B cell (primary cell): ENCODE results near the gene ETV6. TPM values are rescaled to one million over a fixed set of nuclear protein-coding genes. Genes with fewer than 3 reads are reported as not detected.
A peak's percentile ranks its signal among the peaks of the same experiment; 100 is the strongest.

Experiments
- ATAC-seq: fragments of 200-7000 bp; cut with Tn5 transposase; one replicate; pipeline ENCODE4 v1.10.0; 2021; ENCODE audit warnings: low read depth, mild to moderate bottlenecking, moderate number of reproducible peaks, moderate library complexity
- CTCF ChIA-PET: fragments of 350-600 bp; sonication (Branson Sonifier 250); formaldehyde crosslinking; loops from one replicate; lab custom pipeline; 2021; ENCODE audit warnings: antibody characterized with exemption, inconsistent platforms; lab: Charles Lee
- POLR2A ChIA-PET: fragments of 350-600 bp; sonication (Branson Sonifier 250); formaldehyde crosslinking; loops from one replicate; lab custom pipeline; 2021; ENCODE audit warnings: antibody characterized with exemption; lab: Charles Lee
- DNase-seq: peaks from one replicate; pipeline ENCODE4 v3.0.0; 2013
- H2AFZ ChIP-seq: 2 replicates; pipeline ENCODE4 v1.6.1; 2012; ENCODE audit warnings: mild to moderate bottlenecking, low read depth, low read length; ENCODE audit not compliant: insufficient read depth, poor library complexity, severe bottlenecking
- H3K27ac ChIP-seq, 2 donors: 1 replicate in 1 of 2; 2 replicates in 1 of 2; pipeline ENCODE4 v1.5.1; 2012 to 2013; ENCODE audit warnings: low read length in 2 of 2, mild to moderate bottlenecking in 2 of 2, moderate library complexity in 1 of 2
- H3K27me3 ChIP-seq, 4 experiments: fragments of 200-600 bp in 1 of 4; sonication (generic) in 1 of 4; replicated peaks in 1 of 4; 1 replicate in 2 of 4; 2 replicates in 2 of 4; pipeline versions ENCODE4 v1.6.1 to v1.7.0; 2013 to 2016; ENCODE audit warnings: low read length in 3 of 4, mild to moderate bottlenecking in 2 of 4, mixed read lengths in 1 of 4, moderate library complexity in 1 of 4; ENCODE audit not compliant: insufficient read depth in 4 of 4, control insufficient read depth in 3 of 4; ENCODE audit errors: control extremely low read depth in 1 of 4
- H3K36me3 ChIP-seq, 2 experiments: replicated peaks in 1 of 2; 1 replicate in 1 of 2; 2 replicates in 1 of 2; pipeline versions ENCODE4 v1.6.1 to v1.7.1; 2013; ENCODE audit warnings: low read length in 1 of 2; ENCODE audit not compliant: insufficient read depth in 2 of 2, control insufficient read depth in 1 of 2; ENCODE audit errors: control extremely low read depth in 1 of 2, extremely low read depth in 1 of 2
- H3K4me1 ChIP-seq, 2 donors: fragments of 200-600 bp in 1 of 2; sonication (generic) in 1 of 2; 1 replicate in 1 of 2; 2 replicates in 1 of 2; pipeline versions ENCODE4 v1.5.1 to v1.6.1; 2013 to 2017; ENCODE audit warnings: low read length in 2 of 2; ENCODE audit not compliant: control insufficient read depth in 2 of 2, insufficient read depth in 2 of 2
- H3K4me2 ChIP-seq: replicated peaks from 2 replicates; pipeline ENCODE3; 2012; ENCODE audit warnings: mild to moderate bottlenecking, low read depth, low read length; ENCODE audit not compliant: poor library complexity, severe bottlenecking
- H3K4me3 ChIP-seq, 5 experiments: fragments of 200-600 bp in 1 of 5; sonication (generic) in 1 of 5; 1 replicate in 3 of 5; 2 replicates in 2 of 5; pipeline versions ENCODE4 v1.5.1 to v1.7.0; 2011 to 2016; ENCODE audit warnings: low read length in 4 of 5, mild to moderate bottlenecking in 4 of 5, low read depth in 2 of 5, control low read depth in 1 of 5, moderate library complexity in 1 of 5; ENCODE audit not compliant: insufficient read depth in 1 of 5; ENCODE audit errors: control extremely low read depth in 1 of 5, extremely low read depth in 1 of 5
- H3K79me2 ChIP-seq: fragments of 200-600 bp; sonication (generic); one replicate; pipeline ENCODE4 v1.6.0; 2016; ENCODE audit warnings: low read length; ENCODE audit not compliant: control insufficient read depth, insufficient read depth
- H3K9ac ChIP-seq: fragments of 200-600 bp; sonication (generic); 2 replicates; pipeline ENCODE4 v1.6.1; 2017; ENCODE audit warnings: mild to moderate bottlenecking, low read length, moderate library complexity
- H3K9me3 ChIP-seq, 3 donors: one replicate each; pipeline versions ENCODE4 v1.6.1 to v1.7.1; 2013; ENCODE audit warnings: low read length in 2 of 3; ENCODE audit not compliant: control insufficient read depth in 2 of 3, insufficient read depth in 1 of 3; ENCODE audit errors: control extremely low read depth in 1 of 3
- H4K20me1 ChIP-seq: 2 replicates; pipeline ENCODE4 v1.6.0; 2012; ENCODE audit warnings: mild to moderate bottlenecking, low read length; ENCODE audit not compliant: insufficient read depth, control insufficient read depth, poor library complexity, severe bottlenecking
- H3K27ac Mint-ChIP-seq: one replicate; pipeline ENCODE4 v1.8.0; 2021; ENCODE audit warnings: mixed read lengths
- H3K27me3 Mint-ChIP-seq: one replicate; pipeline ENCODE4 v1.8.0; 2021; ENCODE audit warnings: mixed read lengths
- H3K4me1 Mint-ChIP-seq: one replicate; pipeline ENCODE4 v1.8.0; 2021; ENCODE audit warnings: mixed read lengths
- H3K4me3 Mint-ChIP-seq: one replicate; pipeline ENCODE4 v1.8.0; 2021; ENCODE audit warnings: mixed read lengths
- H3K9me3 Mint-ChIP-seq: one replicate; pipeline ENCODE4 v1.8.0; 2022; ENCODE audit warnings: mixed read lengths; ENCODE audit not compliant: insufficient read depth
- CTCF ChIP-seq: fragments of 200-600 bp; IDR thresholded peaks from one replicate; pipeline ENCODE4 v1.8.0; 2022; ENCODE audit warnings: antibody characterized with exemption, mild to moderate bottlenecking
- EZH2 ChIP-seq: IDR thresholded peaks from 2 replicates; pipeline ENCODE4 v1.6.1; 2012; ENCODE audit warnings: borderline replicate concordance, low read depth, mild to moderate bottlenecking, moderate library complexity, low read length; ENCODE audit not compliant: insufficient read depth, poor library complexity, severe bottlenecking
- WGBS: methylation state at CpG from one replicate; pipeline ENCODE4 v1.1.5; 2013; ENCODE audit warnings: missing lambda C conversion rate; ENCODE audit not compliant: insufficient coverage; 5-methylcytosine and 5-hydroxymethylcytosine counted together
- intact Hi-C: fragments of 100-400 bp; cut with micrococcal nuclease; formaldehyde crosslinking; loops from one replicate; pipeline ENCODE4 v1.10.0; 2022
- polyA plus RNA-seq: library from polyadenylated mRNA; depleted of rRNA; stranded (reverse); fragments of >200 nt; gene quantifications from 2 replicates; pipeline ENCODE4 v1.2.3, GENCODE V29; 2012
- total RNA-seq, 2 donors: library from RNA; stranded (reverse); fragments of 120-200 nt in 1 of 2; gene quantifications; 1 replicate in 1 of 2; 2 replicates in 1 of 2; pipeline versions ENCODE4 v1.2.3 to v1.2.4, GENCODE V29; 2013 to 2022

Gene ETV6
- total and polyA plus RNA-seq, 2 donors (not counting 1 experiment from before 2014, with no cell fraction given), result 17.4 to 123 TPM

- H3K9me3 ChIP-seq, result no peaks in the 10 kb centered on the region
- H3K4me1 Mint-ChIP-seq, result peaks cover 67% of the 10 kb centered on the region
- peak overlapping the region in 2 of 5 experiments; percentile 6 to 37 for H3K4me3 ChIP-seq
- no peaks in the 10 kb centered on the region for H3K9me3 Mint-ChIP-seq
- H3K36me3 ChIP-seq, result peaks cover 0 to 28% of the 10 kb centered on the region in 2 experiments
- H3K4me3 Mint-ChIP-seq, result peak overlapping the region; percentile 64
- WGBS, result 16% methylated on average over 10 of the region's 14 CpGs
- intact Hi-C loops, result loop anchor here (1.0 to 10.0 kb wide), 9 partner anchors 14 to 726 kb away; partner anchors contain the start of genes BORCS5, DUSP16, ETV6 and MANSC1
- H3K27ac Mint-ChIP-seq, result peak overlapping the region; percentile 92
- H3K27ac ChIP-seq, result peak overlapping the region; percentile 74 to 77
- H3K9ac ChIP-seq, result no peak overlapping the region
- H4K20me1 ChIP-seq, result no peaks in the 10 kb centered on the region
- ChIA-PET POLR2A (interaction anchor here (0.6 to 1.4 kb wide), 5 partner anchors 11 to 187 kb away, joined by 3 to 4 read pairs (median 3); partner anchors contain the start of gene ETV6), CTCF (interaction anchor here (1.3 to 1.9 kb wide), 4 partner anchors 16 to 197 kb away, joined by 3 to 6 read pairs (median 4); no protein-coding TSS in a partner anchor)
- no peak overlapping the region for H2AFZ ChIP-seq
- TF ChIP-seq EZH2 (no peak), CTCF (no peak)
- H3K27me3 ChIP-seq, result no peaks in the 10 kb centered on the region
- H3K4me1 ChIP-seq, result peaks cover 37 to 53% of the 10 kb centered on the region in 2 donors
- peak; percentile 93 for DNase-seq
- H3K4me2 ChIP-seq, result peak overlapping the region; percentile 67
- peak; percentile 96 for ATAC-seq
- H3K79me2 ChIP-seq, result peaks cover 31% of the 10 kb centered on the region
- H3K27me3 Mint-ChIP-seq, result no peaks in the 10 kb centered on the region
These were observed 187.0 kb downstream of the ETV6 start for GRCh38 chr12:11836282-11837151.
